H1 (cell line): ENCODE data around the gene IKZF2. TPM values are rescaled to one million over a fixed set of nuclear protein-coding genes. Genes with fewer than 3 reads are reported as not detected.

Source experiments
- CTCF ChIA-PET: fragments of 300-600 bp; sonication (Branson Sonifier 250); formaldehyde crosslinking; loops from one replicate; lab custom pipeline; 2021; ENCODE audit not compliant: partially characterized antibody; lab: Charles Lee
- POLR2A ChIA-PET: fragments of 300-600 bp; sonication (Branson Sonifier 250); formaldehyde crosslinking; loops from one replicate; lab custom pipeline; 2021; ENCODE audit warnings: inconsistent platforms; ENCODE audit not compliant: partially characterized antibody; lab: Charles Lee
- DNase-seq, 2 experiments: peaks; one replicate each; pipeline versions ENCODE4 v3.0.0 to v3.0.0-alpha.2; 2010 to 2022; ENCODE audit warnings: low spot score in 2 of 2, low read depth in 1 of 2, mixed read lengths in 1 of 2
- FAIRE-seq: peaks from 2 replicates; lab custom pipeline; 2011; peaks lifted over from hg19 to GRCh38; lab: Jason Lieb, UNC
- H2AFZ ChIP-seq: 2 replicates; pipeline ENCODE4 v1.8.1; 2012; ENCODE audit warnings: low read length, inconsistent platforms
- H2AK5ac ChIP-seq: 2 replicates; pipeline ENCODE4 v1.6.1; 2013; ENCODE audit warnings: low read depth, low read length
- H2BK120ac ChIP-seq: replicated peaks from 2 replicates; pipeline ENCODE3; 2013; ENCODE audit warnings: low read depth, low read length, inconsistent platforms
- H2BK12ac ChIP-seq: 2 replicates; pipeline ENCODE4 v1.6.1; 2013; ENCODE audit warnings: low read depth, low read length
- H2BK15ac ChIP-seq: 2 replicates; pipeline ENCODE4 v1.6.1; 2013; ENCODE audit warnings: low read length
- H2BK20ac ChIP-seq: 2 replicates; pipeline ENCODE4 v1.6.1; 2013; ENCODE audit warnings: low read length
- H2BK5ac ChIP-seq: 2 replicates; pipeline ENCODE4 v1.6.1; 2013; ENCODE audit warnings: low read depth, low read length
- H3K14ac ChIP-seq: 2 replicates; pipeline ENCODE4 v1.6.1; 2013; ENCODE audit warnings: inconsistent platforms; ENCODE audit not compliant: insufficient read length
- H3K18ac ChIP-seq: 2 replicates; pipeline ENCODE4 v1.6.1; 2013; ENCODE audit warnings: low read length; ENCODE audit errors: extremely low read depth
- H3K23ac ChIP-seq: 2 replicates; pipeline ENCODE4 v1.6.1; 2013; ENCODE audit warnings: inconsistent platforms; ENCODE audit not compliant: insufficient read length
- H3K23me2 ChIP-seq: 2 replicates; pipeline ENCODE4 v1.6.1; 2013; ENCODE audit warnings: low read depth, low read length
- H3K27ac ChIP-seq: 2 replicates; pipeline ENCODE4 v1.6.1; 2011; ENCODE audit warnings: low read depth, low read length, inconsistent platforms
- H3K27me3 ChIP-seq, 4 experiments: replicated peaks in 1 of 4; 1 replicate in 1 of 4; 2 replicates in 3 of 4; pipeline versions ENCODE4 v1.6.1 to v1.8.1; 2011 to 2013; ENCODE audit warnings: low read length in 3 of 4, mild to moderate bottlenecking in 3 of 4, inconsistent platforms in 2 of 4, mixed read lengths in 2 of 4, moderate library complexity in 1 of 4; ENCODE audit not compliant: control insufficient read depth in 3 of 4, insufficient read depth in 3 of 4; ENCODE audit errors: extremely low read depth in 1 of 4
- H3K36me3 ChIP-seq, 4 experiments: 2 replicates each; pipeline versions ENCODE4 v1.6.1 to v1.8.1; 2011 to 2013; ENCODE audit warnings: mild to moderate bottlenecking in 4 of 4, low read length in 3 of 4, moderate library complexity in 2 of 4, control low read depth in 1 of 4, inconsistent platforms in 1 of 4; ENCODE audit not compliant: insufficient read depth in 4 of 4, control insufficient read depth in 2 of 4
- H3K4ac ChIP-seq: replicated peaks from 2 replicates; pipeline ENCODE3; 2013; ENCODE audit warnings: low read length, low read depth, mixed read lengths, inconsistent platforms; ENCODE audit not compliant: insufficient read length
- H3K4me1 ChIP-seq, 4 experiments: replicated peaks in 1 of 4; 1 replicate in 1 of 4; 2 replicates in 3 of 4; pipeline versions ENCODE4 v1.6.1 to v1.8.1; 2011 to 2013; ENCODE audit warnings: low read length in 3 of 4, inconsistent platforms in 2 of 4, mixed read lengths in 1 of 4; ENCODE audit not compliant: insufficient read depth in 4 of 4, control insufficient read depth in 3 of 4
- H3K4me2 ChIP-seq, 2 experiments: 2 replicates each; pipeline versions ENCODE4 v1.6.1 to v1.8.1; 2011 to 2013; ENCODE audit warnings: low read depth in 2 of 2, low read length in 2 of 2, control low read depth in 1 of 2, inconsistent platforms in 1 of 2, mild to moderate bottlenecking in 1 of 2; ENCODE audit not compliant: insufficient read depth in 1 of 2
- H3K4me3 ChIP-seq, 4 experiments: fragments of 200-600, 300-600 bp in 1 of 4; sonication (generic), shearing (Covaris generic), sonication (Bioruptor Twin) in 1 of 4; 2 replicates each; pipeline versions ENCODE4 v1.5.1 to v1.8.1; 2011 to 2016; ENCODE audit warnings: low read length in 4 of 4, low read depth in 3 of 4, control low read depth in 2 of 4, inconsistent platforms in 2 of 4, mild to moderate bottlenecking in 2 of 4, mixed read lengths in 1 of 4, moderate library complexity in 1 of 4; ENCODE audit not compliant: insufficient read depth in 2 of 4; ENCODE audit errors: extremely low read depth in 1 of 4
- H3K56ac ChIP-seq: replicated peaks from 2 replicates; pipeline ENCODE3; 2013; ENCODE audit warnings: low read depth, mild to moderate bottlenecking, mixed read lengths, low read length, inconsistent platforms; ENCODE audit not compliant: insufficient read length
- H3K79me1 ChIP-seq: 2 replicates; pipeline ENCODE4 v1.6.1; 2013; ENCODE audit warnings: low read depth, low read length, control low read depth
- H3K79me2 ChIP-seq, 2 experiments: 2 replicates each; pipeline versions ENCODE4 v1.6.1 to v1.8.1; 2012 to 2013; ENCODE audit warnings: low read length in 2 of 2, mild to moderate bottlenecking in 2 of 2, inconsistent platforms in 1 of 2; ENCODE audit not compliant: insufficient read depth in 2 of 2, control insufficient read depth in 1 of 2
- H3K9ac ChIP-seq, 4 experiments: replicated peaks in 1 of 4; 1 replicate in 1 of 4; 2 replicates in 3 of 4; pipeline versions ENCODE4 v1.6.1 to v1.8.1; 2011 to 2013; ENCODE audit warnings: low read depth in 3 of 4, low read length in 3 of 4, control low read depth in 2 of 4, mild to moderate bottlenecking in 2 of 4, moderate library complexity in 2 of 4, inconsistent platforms in 1 of 4; ENCODE audit errors: extremely low read depth in 1 of 4
- H3K9me3 ChIP-seq, 2 experiments: 2 replicates each; pipeline versions ENCODE4 v1.6.1 to v1.8.1; 2012 to 2013; ENCODE audit warnings: mild to moderate bottlenecking in 2 of 2, moderate library complexity in 2 of 2, control low read depth in 1 of 2, inconsistent platforms in 1 of 2, low read depth in 1 of 2, low read length in 1 of 2, mixed read lengths in 1 of 2; ENCODE audit not compliant: insufficient read depth in 2 of 2
- H4K20me1 ChIP-seq, 2 experiments: replicated peaks in 1 of 2; 2 replicates each; pipeline versions ENCODE3 to v1.8.1; 2011 to 2013; ENCODE audit warnings: inconsistent platforms in 2 of 2, low read length in 2 of 2, mild to moderate bottlenecking in 1 of 2; ENCODE audit not compliant: insufficient read depth in 2 of 2, control insufficient read depth in 1 of 2
- H4K5ac ChIP-seq: 2 replicates; pipeline ENCODE4 v1.6.1; 2013; ENCODE audit warnings: low read length, low read depth, mixed read lengths, inconsistent platforms; ENCODE audit not compliant: insufficient read length
- H4K8ac ChIP-seq: 2 replicates; pipeline ENCODE4 v1.8.0; 2013; ENCODE audit warnings: mild to moderate bottlenecking, moderate library complexity, low read length, inconsistent platforms; ENCODE audit not compliant: insufficient read depth; ENCODE audit errors: extremely low read depth
- H4K91ac ChIP-seq: replicated peaks from 2 replicates; pipeline ENCODE3; 2013; ENCODE audit warnings: low read length, mixed read lengths, inconsistent platforms; ENCODE audit not compliant: insufficient read length
- BACH1 ChIP-seq: IDR thresholded peaks from 2 replicates; pipeline ENCODE4 v1.6.1; 2012; ENCODE audit warnings: low read length, improper control_type of control experiment
- GABPA ChIP-seq: IDR thresholded peaks from 2 replicates; pipeline ENCODE4 v1.6.1; 2011; ENCODE audit warnings: mild to moderate bottlenecking, low read length, moderate library complexity, borderline replicate concordance; ENCODE audit not compliant: insufficient read depth
- JUN ChIP-seq: IDR thresholded peaks from 2 replicates; pipeline ENCODE4 v1.6.1; 2011; ENCODE audit warnings: low read depth, mild to moderate bottlenecking, improper control_type of control experiment, low read length
- KDM4A ChIP-seq: IDR thresholded peaks from one replicate; pipeline ENCODE4 v1.7.1; 2012; ENCODE audit warnings: low read depth, mild to moderate bottlenecking, moderate library complexity, low read length, inconsistent platforms; ENCODE audit not compliant: severe bottlenecking
- NANOG ChIP-seq: IDR thresholded peaks from 2 replicates; pipeline ENCODE4 v1.6.1; 2011; ENCODE audit warnings: low read length, low read depth, mild to moderate bottlenecking, inconsistent platforms; ENCODE audit not compliant: insufficient read depth, poor library complexity, severe bottlenecking
- POLR2AphosphoS5 ChIP-seq: IDR thresholded peaks from 2 replicates; pipeline ENCODE4 v1.6.1; 2011; ENCODE audit warnings: low read depth, low read length
- RXRA ChIP-seq: IDR thresholded peaks from 2 replicates; pipeline ENCODE4 v1.6.1; 2011; ENCODE audit warnings: low read depth, mild to moderate bottlenecking, low read length, moderate library complexity; ENCODE audit not compliant: insufficient read depth
- SAP30 ChIP-seq: fragments of 300-600 bp; sonication (generic); IDR thresholded peaks from 2 replicates; pipeline ENCODE4 v1.7.1; 2012; ENCODE audit warnings: low read length, moderate library complexity, mild to moderate bottlenecking, inconsistent platforms; ENCODE audit not compliant: insufficient read depth, insufficient replicate concordance
- SIX5 ChIP-seq: IDR thresholded peaks from 2 replicates; pipeline ENCODE4 v1.6.1; 2011; ENCODE audit warnings: mild to moderate bottlenecking, low read depth, low read length
- YY1 ChIP-seq: IDR thresholded peaks from 2 replicates; pipeline ENCODE4 v1.6.1; 2011; ENCODE audit warnings: low read depth, mild to moderate bottlenecking, low read length
- ZNF274 ChIP-seq: IDR thresholded peaks from 2 replicates; pipeline ENCODE4 v1.7.0; 2012; ENCODE audit warnings: low read length, borderline replicate concordance; ENCODE audit errors: extremely low read depth
- WGBS, 2 experiments: shearing (Covaris generic) in 1 of 2; methylation state at CpG; one replicate each; pipeline versions ENCODE4 v1.1.6 to v1.1.7; 2013 to 2015; ENCODE audit warnings: low lambda C conversion rate in 2 of 2, mixed read lengths in 2 of 2, inconsistent platforms in 1 of 2, low coverage in 1 of 2, missing lambda C conversion rate in 1 of 2; ENCODE audit not compliant: insufficient replicate concordance in 2 of 2, insufficient coverage in 1 of 2, insufficient read length in 1 of 2; ENCODE audit errors: extremely low coverage in 1 of 2, missing lambda C conversion rate in 1 of 2; 5-methylcytosine and 5-hydroxymethylcytosine counted together
- polyA plus RNA-seq, 7 experiments: library from polyadenylated mRNA; depleted of rRNA in 3 of 7; stranded (reverse) in 5 of 7; unstranded in 2 of 7; fragments of >200 nt in 5 of 7; fragments of 200-250 nt in 2 of 7; gene quantifications; 1 replicate in 5 of 7; 2 replicates in 1 of 7; 4 replicates in 1 of 7; pipeline versions ENCODE4 v1.2.1 to v1.2.3, GENCODE V29; 2011 to 2013; ENCODE audit warnings: missing spikeins in 2 of 7, mixed read lengths in 2 of 7
- total RNA-seq: library from RNA; stranded (reverse); fragmentation: NEBNext Ultra II Directional; extraction: Animal tissue kit (Norgen Biotek cat#: 25700); gene quantifications from 2 replicates; pipeline ENCODE4 v1.2.1, GENCODE V29; 2021
- TF ChIP-seq, protein P1 (sequence below), 3 experiments: IDR thresholded peaks; 1 replicate in 2 of 3; 2 replicates in 1 of 3; pipeline versions ENCODE4 v1.5.1 to v1.6.1; 2011; ENCODE audit warnings: low read length in 3 of 3, mild to moderate bottlenecking in 3 of 3, inconsistent platforms in 2 of 3, low read depth in 1 of 3, moderate library complexity in 1 of 3; ENCODE audit not compliant: insufficient read depth in 1 of 3; ENCODE audit errors: control extremely low read depth in 1 of 3

IKZF2 gene
- total and polyA plus RNA-seq, 2 of the 8 experiments (the other 6 are each of a cell fraction or from before 2014, with no cell fraction given) = 1.7 to 4.4 TPM

DNA sequence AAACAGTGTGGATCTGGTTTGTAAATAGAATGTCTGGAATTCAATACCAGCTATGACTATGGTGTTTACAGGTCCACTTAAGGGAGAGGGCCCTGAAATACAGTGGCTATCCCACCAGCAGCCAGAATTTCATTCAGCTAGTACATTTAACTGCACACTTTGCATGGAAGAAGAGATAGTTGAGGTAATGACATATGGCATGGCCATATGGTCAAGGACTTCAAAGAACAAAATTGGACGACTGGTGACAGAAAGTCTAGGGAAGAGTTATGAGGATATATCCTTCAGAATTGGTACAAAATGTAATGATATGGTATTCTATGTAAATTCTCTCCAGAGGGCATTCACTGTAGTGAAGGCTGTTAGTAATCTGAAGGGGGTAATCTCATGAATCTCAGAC, 105.0 kb downstream of the IKZF2 start:
- H3K18ac ChIP-seq = no peak overlapping the region
- no peak overlapping the region for H3K9ac ChIP-seq
- peaks cover 2 to 4% of the 10 kb centered on the region in 2 experiments; a peak in 2 of 4 replicates for H3K9me3 ChIP-seq
- H3K4ac ChIP-seq = no peak overlapping the region
- H4K8ac ChIP-seq = no peak overlapping the region
- WGBS, 2 experiments = 100% methylated on average over 1 of the region's 1 CpG; no CpG with 5 or more reads in 1 of the 2 experiments
- H2BK20ac ChIP-seq = no peak overlapping the region
- no peaks in the 10 kb centered on the region for H3K79me1 ChIP-seq
- no peak overlapping the region for H3K4me2 ChIP-seq
- POLR2A ChIA-PET = no interaction called here
- no peak overlapping the region for H2BK12ac ChIP-seq
- H4K5ac ChIP-seq = no peak overlapping the region
- H2AFZ ChIP-seq = no peak overlapping the region
- no peak overlapping the region for H3K27ac ChIP-seq
- no peak overlapping the region for H3K56ac ChIP-seq
- H4K91ac ChIP-seq = no peak overlapping the region
- H3K36me3 ChIP-seq = peaks cover 0 to 4% (median under 1%) of the 10 kb centered on the region in 4 experiments; a peak in 2 of 8 replicates
- no peaks in the 10 kb centered on the region for H3K4me1 ChIP-seq
- no peak overlapping the region for H2BK15ac ChIP-seq
- no peaks in the 10 kb centered on the region for H3K23me2 ChIP-seq
- no peak overlapping the region for H2AK5ac ChIP-seq
- FAIRE-seq (no peak), DNase-seq (no peak)
- CTCF ChIA-PET = interaction anchor here (0.6 to 1.0 kb wide), 2 partner anchors 11 to 14 kb away, joined by 3 to 4 read pairs; no protein-coding TSS in a partner anchor
- H4K20me1 ChIP-seq = no peaks in the 10 kb centered on the region
- H3K23ac ChIP-seq = no peak overlapping the region
- no peaks in the 10 kb centered on the region for H3K79me2 ChIP-seq
- no peak overlapping the region for H3K14ac ChIP-seq
- peaks cover 0 to 2% (median 0%) of the 10 kb centered on the region in 4 experiments; a peak in 1 of 7 replicates for H3K27me3 ChIP-seq
- H2BK120ac ChIP-seq = no peak overlapping the region
- H3K4me3 ChIP-seq = no peak overlapping the region
- no peak overlapping the region for H2BK5ac ChIP-seq
- TF ChIP-seq NANOG = no peak
- TF ChIP-seq ZNF274 = no peak
- TF ChIP-seq RXRA = no peak
- TF ChIP-seq SAP30 = no peak
- no peak for TF ChIP-seq SIX5
- TF ChIP-seq BACH1 = no peak
- TF ChIP-seq KDM4A = no peak
- no peak for TF ChIP-seq JUN
- no peak for TF ChIP-seq GABPA
- TF ChIP-seq YY1 = no peak
- TF ChIP-seq, protein P1, sequence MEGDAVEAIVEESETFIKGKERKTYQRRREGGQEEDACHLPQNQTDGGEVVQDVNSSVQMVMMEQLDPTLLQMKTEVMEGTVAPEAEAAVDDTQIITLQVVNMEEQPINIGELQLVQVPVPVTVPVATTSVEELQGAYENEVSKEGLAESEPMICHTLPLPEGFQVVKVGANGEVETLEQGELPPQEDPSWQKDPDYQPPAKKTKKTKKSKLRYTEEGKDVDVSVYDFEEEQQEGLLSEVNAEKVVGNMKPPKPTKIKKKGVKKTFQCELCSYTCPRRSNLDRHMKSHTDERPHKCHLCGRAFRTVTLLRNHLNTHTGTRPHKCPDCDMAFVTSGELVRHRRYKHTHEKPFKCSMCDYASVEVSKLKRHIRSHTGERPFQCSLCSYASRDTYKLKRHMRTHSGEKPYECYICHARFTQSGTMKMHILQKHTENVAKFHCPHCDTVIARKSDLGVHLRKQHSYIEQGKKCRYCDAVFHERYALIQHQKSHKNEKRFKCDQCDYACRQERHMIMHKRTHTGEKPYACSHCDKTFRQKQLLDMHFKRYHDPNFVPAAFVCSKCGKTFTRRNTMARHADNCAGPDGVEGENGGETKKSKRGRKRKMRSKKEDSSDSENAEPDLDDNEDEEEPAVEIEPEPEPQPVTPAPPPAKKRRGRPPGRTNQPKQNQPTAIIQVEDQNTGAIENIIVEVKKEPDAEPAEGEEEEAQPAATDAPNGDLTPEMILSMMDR (IDR thresholded peaks at IDR 0.05; ENCODE audit: control extremely low read depth in 1 of 3, insufficient read depth in 1 of 3, low read depth in 1 of 3, low read length in 3 of 3) = no peak
- no peak for TF ChIP-seq POLR2AphosphoS5
